Femur (tissue), 1 donor: ENCODE measurements around the gene KDM4B.
"Not testable (repeated sequence)": the region's sequence is repeated elsewhere in the genome, so short reads cannot be mapped to it uniquely, and the experiment has no call there.

Experiments
- DNase-seq: peaks from one replicate; pipeline ENCODE4 v3.0.0-alpha.2; 2017

KDM4B gene

DNA sequence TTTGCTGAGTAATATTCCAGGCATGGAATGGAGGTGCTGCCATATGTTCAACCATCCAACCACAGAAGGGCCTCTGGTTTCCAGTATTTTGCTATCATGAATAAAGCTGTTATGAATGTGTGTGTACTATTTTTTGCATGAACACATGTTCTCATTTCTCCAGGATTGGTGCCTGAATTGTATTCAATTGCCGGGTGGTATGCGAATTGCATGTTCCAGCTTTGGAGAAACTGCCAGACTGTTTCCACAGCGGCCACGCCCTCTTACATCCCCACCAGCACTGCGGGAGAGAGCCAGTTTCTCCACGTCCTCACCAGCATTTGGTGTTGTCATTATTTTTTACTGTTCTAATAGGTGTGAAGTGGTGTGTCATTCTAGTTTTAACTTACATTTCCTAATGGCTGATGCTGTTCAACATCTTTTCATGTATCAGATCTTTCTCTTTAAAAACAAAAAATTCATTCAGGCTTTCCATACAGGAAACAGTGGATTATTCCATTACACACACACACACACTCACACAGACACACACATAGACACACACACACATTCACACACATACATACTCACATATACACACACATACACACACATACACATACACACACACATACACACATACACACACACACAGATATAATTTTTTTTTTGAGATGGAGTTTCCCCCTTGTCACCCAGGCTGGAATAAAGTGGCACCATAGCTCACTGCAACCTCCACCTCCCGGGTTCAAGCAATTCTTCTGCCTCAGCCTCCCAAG lies 217.6 kb downstream of the KDM4B start:
- peak; percentile 59 for DNase-seq

DNA sequence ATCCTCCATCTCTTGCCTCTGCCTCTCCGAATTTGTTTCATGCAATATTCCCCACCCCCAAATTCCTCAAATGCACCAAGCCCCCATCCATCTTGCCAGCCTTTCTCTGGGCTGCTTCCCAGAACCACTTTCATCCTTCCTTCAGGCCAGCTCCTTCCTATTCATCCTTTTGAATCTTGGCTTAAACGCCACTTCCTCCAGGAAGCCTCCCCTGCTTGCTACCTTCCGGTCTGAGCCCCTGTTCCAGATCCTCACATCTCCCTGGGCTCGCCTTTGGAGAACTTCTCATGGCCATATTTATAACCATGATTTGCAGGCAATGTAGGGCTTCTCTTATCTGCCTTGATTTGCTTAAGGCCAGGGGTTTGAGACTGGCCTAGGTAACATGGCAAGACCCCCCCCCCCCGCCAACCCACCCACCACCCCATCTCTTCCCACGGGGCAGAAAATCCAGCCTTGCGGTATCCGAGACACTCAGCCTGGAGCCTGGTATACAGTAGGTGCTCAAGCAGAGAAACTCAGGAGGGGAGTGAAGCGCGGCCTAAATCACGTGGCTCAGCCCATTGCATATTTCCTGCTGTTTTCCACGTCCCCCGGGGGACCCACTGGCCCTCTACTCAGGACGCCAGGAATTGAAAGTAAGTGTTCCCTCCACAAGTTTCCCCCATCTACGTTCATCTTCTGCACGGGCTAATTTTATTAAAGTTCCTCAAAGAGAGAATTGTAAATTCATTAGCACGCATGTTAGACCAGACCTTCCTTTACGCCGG lies 219.8 kb downstream of the KDM4B start:
- no peak for DNase-seq

DNA sequence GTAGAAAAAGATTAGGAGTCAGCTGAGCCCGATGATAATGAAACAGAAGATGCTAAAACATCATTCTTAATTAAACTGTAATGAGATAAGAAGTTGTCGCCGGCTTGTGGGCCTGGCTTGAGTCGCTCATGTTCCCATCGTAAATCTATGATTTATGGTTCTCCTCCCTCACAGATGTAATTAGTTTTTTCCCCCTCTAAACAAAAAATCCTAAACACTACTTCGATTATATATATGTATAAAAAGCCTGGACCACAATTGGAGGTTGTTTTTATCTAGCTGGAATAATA lies 220.3 kb downstream of the KDM4B start:
- no peak for DNase-seq

DNA sequence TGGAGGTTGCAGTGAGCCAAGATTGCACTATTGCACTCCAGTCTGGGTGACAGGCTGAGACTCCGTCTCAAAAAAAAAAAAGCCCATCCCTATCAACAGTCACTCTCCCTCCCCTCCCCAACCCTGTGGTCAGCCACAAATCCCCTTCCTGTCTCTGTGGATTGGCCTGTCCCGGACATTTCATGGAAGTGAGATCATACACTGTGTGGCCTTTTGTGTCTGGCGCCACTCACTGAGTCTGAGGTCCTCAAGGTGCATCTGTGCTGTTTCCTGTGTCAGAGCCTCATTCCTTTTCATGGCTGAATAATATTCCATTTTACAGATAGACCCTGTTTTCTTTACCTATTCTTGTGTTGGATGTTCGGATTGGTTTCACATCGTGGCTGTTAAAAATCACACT lies 222.2 kb downstream of the KDM4B start:
- DNase-seq: no peak

DNA sequence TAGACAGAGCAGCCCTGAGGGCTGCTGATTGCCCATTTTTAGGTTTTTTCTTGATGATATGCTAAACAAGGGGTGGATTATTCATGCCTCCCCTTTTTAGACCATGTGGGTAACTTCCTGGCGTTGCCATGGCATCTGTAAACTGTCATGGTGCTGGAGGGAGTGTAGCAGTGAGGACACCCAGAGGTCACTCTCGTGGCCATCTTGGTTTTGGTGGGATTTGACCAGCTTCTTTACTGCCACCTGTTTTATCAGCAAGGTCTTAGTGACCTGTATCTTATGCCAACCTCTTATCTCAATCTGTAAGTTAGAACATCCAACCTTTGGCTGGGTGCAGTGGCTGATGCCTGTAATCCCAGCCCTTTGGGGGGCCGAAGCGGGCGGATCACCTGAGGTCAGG lies 223.7 kb downstream of the KDM4B start:
- no peak for DNase-seq

DNA sequence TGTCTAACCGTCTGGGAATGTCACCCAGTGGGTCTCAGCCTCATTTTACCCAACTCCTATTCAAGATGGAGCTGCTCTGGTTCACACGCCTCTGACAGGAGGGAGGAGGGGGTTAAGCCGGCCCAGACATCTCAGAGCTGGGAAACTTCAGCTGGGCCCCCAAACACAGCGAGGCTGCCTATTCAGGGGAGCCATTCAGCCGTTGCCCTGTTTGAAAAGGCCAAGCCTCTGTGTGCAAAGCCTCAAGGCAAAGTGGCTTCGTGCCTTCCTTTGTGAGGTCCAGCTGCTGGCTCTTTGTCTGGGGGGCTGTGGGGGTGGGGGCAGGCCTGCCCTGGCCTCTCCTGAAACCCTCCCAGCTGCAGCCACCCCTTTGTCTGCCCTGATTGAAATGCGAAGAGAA lies 224.3 kb downstream of the KDM4B start:
- DNase-seq: no peak

DNA sequence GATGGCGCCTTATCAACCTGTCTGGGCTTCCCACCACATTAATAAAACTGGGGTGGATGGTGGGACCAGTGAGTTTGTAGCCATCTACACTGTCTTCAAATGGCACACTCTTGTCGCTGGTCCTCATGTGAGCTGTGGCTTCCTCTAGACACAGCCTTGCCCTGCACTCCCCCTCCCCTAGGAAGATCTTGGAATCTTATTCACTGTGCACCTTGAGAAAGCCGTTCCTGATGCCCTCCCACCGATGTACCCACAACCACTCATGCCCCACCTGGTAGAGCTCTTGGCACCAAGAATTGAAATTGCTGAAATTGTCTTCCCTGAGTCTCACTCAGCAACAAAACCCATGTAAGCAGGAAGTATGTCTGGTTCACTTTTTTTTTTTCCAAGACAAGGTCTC lies 225.7 kb downstream of the KDM4B start:
- DNase-seq: no peak

DNA sequence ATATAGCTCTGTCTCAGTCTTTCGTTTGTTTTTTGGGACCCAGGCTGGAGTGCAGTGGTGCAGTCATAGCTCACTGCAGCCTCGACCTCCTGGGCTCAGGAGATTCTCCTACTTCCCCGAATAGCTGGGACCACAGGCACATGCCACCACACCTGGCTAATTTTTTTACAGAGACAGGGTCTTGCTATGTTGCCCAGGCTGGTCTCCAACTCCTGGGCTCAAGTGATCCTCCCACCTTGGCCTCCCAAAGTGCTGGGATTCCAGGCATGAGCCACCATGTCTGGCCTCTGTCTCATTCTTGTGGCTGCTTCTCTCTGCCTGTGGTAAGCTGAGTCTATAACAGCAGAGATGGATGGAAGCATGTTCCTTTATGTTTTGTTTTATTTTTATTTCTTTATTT lies 226.7 kb downstream of the KDM4B start:
- not testable (repeated sequence) for DNase-seq

DNA sequence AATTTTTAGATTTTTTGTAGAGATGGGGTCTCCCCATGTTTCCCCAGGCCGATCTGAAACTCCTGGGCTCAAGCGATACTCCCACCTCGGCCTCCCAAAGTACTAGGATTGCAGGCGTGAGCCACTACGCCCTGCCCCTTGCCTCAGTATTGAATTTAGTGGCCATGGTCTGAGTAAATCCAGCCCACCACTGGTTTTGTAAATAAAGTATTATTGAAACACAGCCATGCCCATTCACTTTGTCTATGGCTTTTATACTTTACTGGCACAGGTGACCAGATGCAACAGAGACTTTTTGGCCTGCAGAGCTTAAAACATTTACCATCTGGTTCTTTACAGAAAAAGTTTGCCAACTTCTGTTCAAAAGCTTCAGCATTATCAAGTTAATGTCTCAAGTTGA lies 227.9 kb downstream of the KDM4B start:
- DNase-seq: no peak

DNA sequence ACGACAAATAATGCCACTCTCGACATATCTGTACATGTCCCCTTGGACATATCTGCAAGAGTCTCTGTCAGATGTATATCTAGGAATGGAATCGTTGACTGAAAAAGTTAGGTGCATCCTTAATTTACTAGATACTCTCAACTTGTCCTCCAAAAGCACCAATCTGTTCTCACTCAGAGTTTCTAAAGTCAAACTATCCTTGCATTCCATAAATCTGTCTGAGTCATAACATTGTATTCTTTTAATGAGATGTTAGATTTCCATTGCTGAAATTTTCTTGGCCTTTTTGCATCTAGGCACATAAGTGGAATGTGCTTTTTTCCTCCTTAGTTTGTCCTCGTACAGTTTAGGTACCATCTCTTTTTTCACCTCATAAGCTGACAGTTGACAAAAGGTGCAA lies 231.9 kb downstream of the KDM4B start:
- DNase-seq: no peak

DNA sequence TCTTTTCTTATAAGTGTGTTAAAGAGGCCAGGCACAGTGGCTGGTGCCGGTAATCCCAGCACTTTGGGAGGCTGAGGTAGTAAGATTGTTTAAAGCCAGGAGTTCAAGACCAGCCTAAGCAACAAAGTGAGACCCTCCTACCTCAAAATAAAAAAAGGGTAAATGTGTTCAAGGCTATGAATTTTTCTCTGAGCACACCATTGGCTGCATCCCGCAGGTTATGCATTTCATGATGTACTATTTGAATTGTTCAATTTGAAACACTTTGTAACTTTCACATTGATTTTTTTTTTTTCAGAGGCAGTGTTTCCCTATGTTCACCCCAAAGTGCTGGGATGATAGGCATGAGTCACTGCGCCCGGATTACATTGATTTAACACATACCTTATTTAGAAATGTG lies 233.6 kb downstream of the KDM4B start:
- DNase-seq: no peak
